ENCODE data around the gene METTL8. TPM values are rescaled to one million over a fixed set of nuclear protein-coding genes. Genes with fewer than 3 reads are reported as not detected.
A peak's percentile ranks its signal among the peaks of the same experiment; 100 is the strongest.

METTL8 gene
- total and polyA plus RNA-seq, 2 of the 13 experiments (the other 11 are each of a cell fraction or from before 2014, with no cell fraction given), result 18.6 to 68.2 TPM

GRCh38 chr2:171416009-171416926 is 17.5 kb downstream of the METTL8 start (continued):
- no peak for TF ChIP-seq HNF1A (IDR thresholded peaks at IDR 0.05; ENCODE audit: low read depth)
- no peak for TF ChIP-seq HNF1A (CRISPR knock-in tag; IDR thresholded peaks at IDR 0.05; ENCODE audit: borderline replicate concordance)
- no peak for TF ChIP-seq GMEB2 (CRISPR knock-in tag; IDR thresholded peaks at IDR 0.05; ENCODE audit: low read depth)
- TF ChIP-seq ZKSCAN8 (CRISPR knock-in tag; IDR thresholded peaks at IDR 0.05; ENCODE audit: borderline replicate concordance), result no peak
- no peak; the same call in 1 of the 2 replicates for TF ChIP-seq HMG20A (CRISPR knock-in tag; IDR thresholded peaks at IDR 0.05; ENCODE audit: borderline replicate concordance)
- no peak for TF ChIP-seq ZNF670 (CRISPR knock-in tag; IDR thresholded peaks at IDR 0.05; ENCODE audit: borderline replicate concordance)
- no peak for TF ChIP-seq NCOA1 (CRISPR knock-in tag; IDR thresholded peaks at IDR 0.05)
- no peak for TF ChIP-seq HNF4G (IDR thresholded peaks at IDR 0.05; ENCODE audit: borderline replicate concordance, low read depth, low read length)
- no peak for TF ChIP-seq HNF4G (CRISPR knock-in tag; IDR thresholded peaks at IDR 0.05; ENCODE audit: borderline replicate concordance, low read depth)
- no peak for TF ChIP-seq JDP2 (CRISPR knock-in tag; IDR thresholded peaks at IDR 0.05; ENCODE audit: borderline replicate concordance)
- TF ChIP-seq ESRRA (CRISPR knock-in tag; IDR thresholded peaks at IDR 0.05; ENCODE audit: low read depth), result no peak
- TF ChIP-seq ZNF224 (CRISPR knock-in tag; IDR thresholded peaks at IDR 0.05), result no peak
- TF ChIP-seq ZNF616 (CRISPR knock-in tag; IDR thresholded peaks at IDR 0.05; ENCODE audit: low read depth), result no peak
- no peak for TF ChIP-seq E2F5 (CRISPR knock-in tag; conservative IDR thresholded peaks at IDR 0.05)
- no peak for TF ChIP-seq ZFP91 (CRISPR knock-in tag; IDR thresholded peaks at IDR 0.05; ENCODE audit: borderline replicate concordance)
- no peak for TF ChIP-seq ZNF740 (CRISPR knock-in tag; IDR thresholded peaks at IDR 0.05)
- TF ChIP-seq ZNF263 (CRISPR knock-in tag; IDR thresholded peaks at IDR 0.05), result no peak; the same call in 1 of the 2 replicates
- TF ChIP-seq TAF1 (CRISPR knock-in tag; IDR thresholded peaks at IDR 0.05), result no peak
- TF ChIP-seq MIER2 (CRISPR knock-in tag; IDR thresholded peaks at IDR 0.05), result peak; percentile 53; the same call in 1 of the 2 replicates
- no peak for TF ChIP-seq MXD1 (CRISPR knock-in tag; IDR thresholded peaks at IDR 0.05)

Data from HepG2 (cell line).